Calu3 (cell line): ENCODE results near the gene PDE4B. TPM values are rescaled to one million over a fixed set of nuclear protein-coding genes. Genes with fewer than 3 reads are reported as not detected.

Experiments
- BruUV-seq: library from RNA; stranded (reverse); fragments of 400-500 nt; replicated peaks from 2 replicates; lab custom pipeline; 2021; lab: Mats Ljungman, UMichigan
- CTCF ChIA-PET: fragments of 300-600 bp; sonication (Branson Sonifier 250); formaldehyde crosslinking; loops from one replicate; lab custom pipeline; 2022; ENCODE audit warnings: antibody characterized with exemption; lab: Charles Lee
- DNase-seq: peaks from one replicate; pipeline ENCODE4 v3.0.0; 2022
- H3K27ac Mint-ChIP-seq: one replicate; pipeline ENCODE4 v1.8.0; 2022; ENCODE audit warnings: mixed read lengths; ENCODE audit not compliant: unreplicated experiment
- H3K27me3 Mint-ChIP-seq: one replicate; pipeline ENCODE4 v1.8.0; 2022; ENCODE audit warnings: mixed read lengths; ENCODE audit not compliant: unreplicated experiment
- H3K36me3 Mint-ChIP-seq: one replicate; pipeline ENCODE4 v1.8.0; 2022; ENCODE audit warnings: mild to moderate bottlenecking, moderate library complexity, mixed read lengths; ENCODE audit not compliant: insufficient read depth, unreplicated experiment
- H3K4me1 Mint-ChIP-seq: one replicate; pipeline ENCODE4 v1.8.0; 2022; ENCODE audit warnings: mild to moderate bottlenecking, low read depth, mixed read lengths; ENCODE audit not compliant: unreplicated experiment
- H3K4me3 Mint-ChIP-seq: one replicate; pipeline ENCODE4 v1.8.0; 2022; ENCODE audit warnings: mild to moderate bottlenecking, low read depth, moderate library complexity, mixed read lengths; ENCODE audit not compliant: unreplicated experiment
- H3K9me3 Mint-ChIP-seq: one replicate; pipeline ENCODE4 v1.8.0; 2022; ENCODE audit warnings: low read depth, mixed read lengths; ENCODE audit not compliant: unreplicated experiment
- CTCF ChIP-seq: fragments of 200-600 bp; IDR thresholded peaks from one replicate; pipeline ENCODE4 v1.8.0; 2022; ENCODE audit warnings: antibody characterized with exemption; ENCODE audit not compliant: unreplicated experiment
- intact Hi-C: fragments of 100-400 bp; cut with micrococcal nuclease; formaldehyde crosslinking; loops from one replicate; pipeline ENCODE4 v1.10.0; 2022; ENCODE audit not compliant: unreplicated experiment
- total RNA-seq: library from RNA; stranded (reverse); gene quantifications from 2 replicates; pipeline ENCODE4 v1.2.3, GENCODE V29; 2022

PDE4B gene
- total RNA-seq, 1 experiment from 2014 or later = 2.9 TPM

DNA sequence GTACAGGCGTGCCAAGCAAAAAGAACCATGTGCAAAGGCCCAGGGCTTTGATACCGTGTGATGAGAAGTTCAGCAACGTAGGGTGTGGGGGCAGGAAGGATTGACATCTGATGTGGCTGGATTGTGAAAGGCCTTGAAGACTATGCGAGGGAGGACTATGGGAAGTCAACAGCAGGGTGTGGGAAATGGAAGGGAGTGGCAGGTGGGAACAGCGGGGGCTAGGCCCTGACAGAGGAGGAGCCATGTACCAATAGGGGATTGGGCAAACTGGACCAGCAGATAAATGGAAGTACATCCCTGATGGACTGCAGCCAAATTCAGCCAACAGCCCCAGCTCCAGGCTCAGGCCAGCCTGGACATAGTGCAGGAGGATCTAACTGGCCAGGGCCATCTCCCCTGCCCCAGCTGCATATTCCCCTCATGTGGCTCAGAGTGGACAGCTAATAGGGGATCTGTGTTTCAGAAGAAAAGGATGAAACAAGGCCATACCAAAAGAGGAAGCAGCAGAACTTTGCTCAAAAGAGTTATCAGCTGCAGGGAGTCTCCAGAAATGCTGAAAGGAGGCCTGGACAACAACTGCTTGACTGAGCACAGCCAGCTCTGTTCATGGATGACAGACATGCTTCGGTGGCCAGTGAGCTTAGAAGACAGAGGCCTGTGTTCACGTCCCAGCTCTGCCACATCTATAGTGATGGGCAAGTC lies 601.0 kb downstream of the PDE4B start:
- Mint-ChIP-seq H3K27me3 (no peaks in the 10 kb centered on the region), H3K27ac (no peak overlapping the region), H3K4me3 (no peak overlapping the region), H3K4me1 (peaks cover 6% of the 10 kb centered on the region), H3K36me3 (no peaks in the 10 kb centered on the region), H3K9me3 (peaks cover 7% of the 10 kb centered on the region)
- intact Hi-C loops = no loop called here
- no peak for TF ChIP-seq CTCF
- DNase-seq = no peak
- CTCF ChIA-PET = interaction anchor here (0.7 kb wide), 1 partner anchor 104 kb away, joined by 3 read pairs; no protein-coding TSS in a partner anchor
- BruUV-seq = no TSS peak

DNA sequence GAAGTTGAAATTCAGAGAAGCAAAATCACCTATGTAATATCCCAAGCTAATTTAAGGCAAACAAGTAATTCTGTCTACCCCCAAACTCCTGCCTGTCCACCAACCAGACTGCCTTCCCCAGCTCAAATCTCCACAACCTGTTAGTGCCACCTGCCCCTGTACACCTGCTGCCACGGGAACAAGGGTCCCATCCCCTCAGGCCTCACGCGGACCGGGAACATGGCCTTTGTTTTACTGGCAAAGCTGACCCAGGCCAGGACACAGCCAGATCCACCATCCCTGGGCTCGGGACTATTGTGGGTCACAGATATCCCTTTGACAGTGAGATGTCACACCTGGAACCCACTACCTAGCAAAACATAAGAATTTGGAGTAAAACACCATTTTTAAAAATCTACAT lies 601.9 kb downstream of the PDE4B start:
- TF ChIP-seq CTCF = no peak
- H3K27ac Mint-ChIP-seq = no peak overlapping the region
- no peak overlapping the region for H3K4me3 Mint-ChIP-seq
- CTCF ChIA-PET = interaction anchor here (0.7 kb wide), 1 partner anchor 105 kb away, joined by 3 read pairs; no protein-coding TSS in a partner anchor
- DNase-seq = no peak
- H3K9me3 Mint-ChIP-seq = peaks cover 5% of the 10 kb centered on the region
- H3K27me3 Mint-ChIP-seq = no peaks in the 10 kb centered on the region
- no peaks in the 10 kb centered on the region for H3K36me3 Mint-ChIP-seq
- BruUV-seq = no TSS peak
- intact Hi-C loops = no loop called here
- H3K4me1 Mint-ChIP-seq = peaks cover 8% of the 10 kb centered on the region

DNA sequence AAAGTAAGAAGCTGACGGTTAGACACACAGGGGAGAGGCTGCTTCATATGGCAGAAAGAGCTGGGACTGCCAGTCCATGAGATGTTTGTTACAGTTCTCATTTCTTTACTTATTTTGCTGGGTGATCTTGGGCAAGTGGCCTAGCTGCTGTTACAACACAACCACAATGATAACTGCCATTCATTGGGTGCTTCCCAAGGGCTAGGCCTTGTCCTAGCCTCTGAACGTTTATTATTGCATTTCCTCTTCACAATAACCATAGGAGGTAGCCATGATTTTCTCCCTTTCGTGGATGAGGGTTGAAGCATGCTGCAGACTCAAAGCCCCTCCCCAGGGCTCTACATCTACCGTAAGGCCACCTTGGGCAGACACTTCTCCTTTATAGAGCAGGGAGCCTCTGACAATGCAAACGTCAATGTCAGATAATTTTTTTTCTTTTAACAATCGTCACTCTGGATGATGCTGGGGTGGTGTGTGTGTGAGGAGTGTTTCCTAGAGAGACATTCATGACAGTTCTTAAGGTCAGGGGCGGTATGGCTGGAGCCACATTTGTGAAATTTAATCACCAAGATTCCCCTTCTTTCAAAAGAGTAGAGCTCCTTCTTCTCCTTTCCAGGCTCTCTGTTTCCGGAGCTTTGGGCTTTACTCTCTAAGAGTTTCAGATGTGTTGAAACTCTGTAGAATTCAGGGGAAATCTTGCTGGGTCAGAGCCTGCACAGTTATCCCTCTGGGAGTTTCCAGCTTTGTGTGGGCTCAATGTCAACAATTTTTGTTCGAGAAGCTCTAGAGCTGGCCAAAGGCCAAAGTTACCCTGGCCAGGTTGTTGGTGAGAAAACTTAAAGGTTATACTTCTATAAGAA lies 602.7 kb downstream of the PDE4B start:
- CTCF ChIA-PET = no interaction called here
- DNase-seq = no peak
- intact Hi-C loops = no loop called here

More for the DNA sequence above, 602.7 kb downstream of the PDE4B start:
- Mint-ChIP-seq H3K36me3 (no peaks in the 10 kb centered on the region), H3K9me3 (peaks cover 4% of the 10 kb centered on the region), H3K4me1 (peaks cover 8% of the 10 kb centered on the region), H3K27me3 (no peaks in the 10 kb centered on the region), H3K27ac (no peak overlapping the region), H3K4me3 (no peak overlapping the region)
- BruUV-seq = no TSS peak
- TF ChIP-seq CTCF = no peak
